Stimulated activated CD8-positive, alpha-beta memory T cell treated with anti-CD3 and anti-CD28 coated beads, Interleukin-7, amount 100 ng/mL, for 1 hour (primary cell): ENCODE measurements around the gene SRF.

ENCODE experiments used
- DNase-seq, 2 donors: peaks; one replicate each; pipeline ENCODE4 v3.0.0-alpha.2; 2020; ENCODE audit warnings: low read depth in 2 of 2

SRF gene

DNA sequence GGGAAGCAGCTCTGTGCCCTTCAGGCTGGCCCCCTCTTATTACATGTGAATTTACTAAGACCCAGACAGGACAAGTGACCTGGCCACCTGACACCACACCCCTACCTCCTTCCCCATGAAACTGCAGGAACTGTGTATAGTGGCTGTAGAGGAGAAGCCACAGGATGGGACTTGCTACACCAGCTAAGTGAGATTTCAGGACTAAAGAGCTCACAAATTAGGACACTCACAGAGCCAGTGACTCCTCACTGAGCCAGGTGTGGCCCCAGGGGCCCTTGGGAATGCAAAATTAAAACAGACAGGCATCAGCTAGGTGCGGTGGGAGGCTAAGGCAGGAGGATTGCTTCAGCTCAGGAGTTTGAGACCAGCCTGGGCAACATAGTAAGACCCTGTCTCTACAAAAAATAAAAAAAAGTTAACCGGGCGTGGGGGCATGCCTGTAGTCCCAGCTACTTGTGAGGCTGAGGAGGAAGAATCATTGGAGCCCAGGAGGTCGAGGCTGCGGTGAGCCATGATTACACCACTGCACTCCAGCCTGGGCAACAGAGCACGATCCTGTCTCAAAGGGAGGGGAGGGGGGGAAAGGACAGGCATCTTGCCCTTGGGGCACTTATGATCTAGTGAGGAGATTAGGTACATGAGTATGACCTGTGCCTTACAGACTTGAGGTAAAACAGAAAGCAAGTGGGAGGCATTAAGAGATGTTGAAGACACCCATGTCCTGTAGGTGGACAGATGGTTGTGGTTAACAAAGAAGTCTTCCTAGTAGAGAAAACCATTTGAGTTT lies 23.2 kb upstream of the SRF start:
- no peak for DNase-seq

DNA sequence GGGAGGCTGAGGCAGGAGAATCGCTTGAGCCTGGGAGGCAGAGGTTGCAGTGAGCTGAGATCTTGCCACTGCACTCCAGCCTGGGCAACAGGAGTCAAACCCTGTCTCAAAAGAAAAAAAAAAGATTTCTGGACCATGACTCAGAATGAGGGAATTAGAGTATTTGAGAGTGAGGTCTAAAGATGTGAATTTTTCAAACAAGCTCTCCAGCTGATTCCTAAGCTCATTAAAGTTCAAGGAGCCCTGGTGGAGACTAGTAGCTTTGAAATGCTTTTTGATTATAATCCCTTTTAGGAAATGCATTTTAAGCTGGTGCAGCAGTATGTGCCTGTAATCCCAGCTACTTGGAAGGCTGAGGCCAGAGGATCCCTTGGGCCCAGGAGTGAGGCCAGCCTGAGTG lies 21.8 kb upstream of the SRF start:
- no peak for DNase-seq

DNA sequence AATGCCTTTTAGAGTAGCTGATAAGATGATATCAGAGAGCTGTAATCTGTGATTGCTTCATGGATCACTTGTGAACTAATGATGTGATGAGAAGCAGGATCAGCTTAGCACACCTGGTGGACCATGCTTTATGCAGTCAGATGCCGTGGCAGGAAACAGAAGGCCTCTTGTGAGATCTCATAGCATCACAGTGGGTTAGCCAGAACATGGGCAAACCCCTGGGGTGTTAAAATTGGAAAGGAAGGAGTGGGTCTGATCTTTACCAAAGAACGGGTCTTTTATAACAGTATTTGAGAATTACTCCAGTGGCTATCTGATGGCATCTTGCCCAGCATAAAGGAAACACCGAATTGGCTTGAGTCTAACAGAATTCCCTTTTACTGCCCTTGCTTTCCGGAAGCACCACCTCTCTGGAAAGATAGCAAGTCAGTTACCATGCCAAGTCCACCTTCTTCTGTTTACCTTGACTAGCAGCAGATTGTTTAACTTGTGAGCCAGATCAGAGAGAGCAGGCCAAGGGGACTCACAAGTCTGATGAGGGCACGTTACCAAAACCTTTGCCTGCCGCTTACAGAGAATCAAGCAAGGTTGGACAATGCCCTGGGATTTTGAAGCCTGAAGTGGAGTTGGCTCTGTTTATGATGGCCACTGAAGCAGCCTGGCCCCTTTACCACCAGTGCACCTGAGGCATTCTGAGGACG lies 20.9 kb upstream of the SRF start:
- no peak for DNase-seq

DNA sequence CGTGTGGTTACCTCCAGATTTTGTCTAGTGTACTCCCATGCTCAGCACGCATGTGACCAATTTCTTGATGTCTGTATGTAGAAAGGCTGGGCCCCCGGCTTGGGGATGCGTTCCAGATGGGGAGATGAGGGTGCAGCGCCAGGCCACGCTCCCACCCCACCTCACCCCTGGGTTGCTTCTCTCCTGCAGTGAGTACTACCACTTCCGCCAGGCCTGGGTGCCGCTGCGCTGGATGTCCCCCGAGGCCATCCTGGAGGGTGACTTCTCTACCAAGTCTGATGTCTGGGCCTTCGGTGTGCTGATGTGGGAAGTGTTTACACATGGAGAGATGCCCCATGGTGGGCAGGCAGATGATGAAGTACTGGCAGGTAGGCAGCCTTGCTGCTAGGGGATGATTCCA lies 11.5 kb upstream of the SRF start:
- DNase-seq, result no peak

DNA sequence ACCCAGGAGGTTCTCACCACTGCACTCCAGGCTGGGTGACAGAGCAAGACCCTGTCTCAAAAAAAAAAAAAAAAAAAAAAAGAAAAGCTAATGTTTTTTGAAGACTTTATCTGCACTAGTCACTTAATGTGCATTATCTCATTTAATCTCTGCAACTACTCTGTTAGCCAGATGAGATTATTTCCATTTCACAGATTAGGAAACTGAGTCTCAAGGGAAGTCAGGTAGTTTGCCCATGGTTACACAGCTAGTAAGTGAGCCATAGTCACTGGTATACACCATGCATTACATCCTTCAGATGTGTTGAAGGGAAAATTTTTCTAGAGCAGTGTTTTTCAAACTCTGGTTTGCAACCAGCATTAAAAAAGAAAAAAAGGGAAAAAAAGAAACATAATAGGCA lies 7.2 kb upstream of the SRF start:
- DNase-seq, result no peak

DNA sequence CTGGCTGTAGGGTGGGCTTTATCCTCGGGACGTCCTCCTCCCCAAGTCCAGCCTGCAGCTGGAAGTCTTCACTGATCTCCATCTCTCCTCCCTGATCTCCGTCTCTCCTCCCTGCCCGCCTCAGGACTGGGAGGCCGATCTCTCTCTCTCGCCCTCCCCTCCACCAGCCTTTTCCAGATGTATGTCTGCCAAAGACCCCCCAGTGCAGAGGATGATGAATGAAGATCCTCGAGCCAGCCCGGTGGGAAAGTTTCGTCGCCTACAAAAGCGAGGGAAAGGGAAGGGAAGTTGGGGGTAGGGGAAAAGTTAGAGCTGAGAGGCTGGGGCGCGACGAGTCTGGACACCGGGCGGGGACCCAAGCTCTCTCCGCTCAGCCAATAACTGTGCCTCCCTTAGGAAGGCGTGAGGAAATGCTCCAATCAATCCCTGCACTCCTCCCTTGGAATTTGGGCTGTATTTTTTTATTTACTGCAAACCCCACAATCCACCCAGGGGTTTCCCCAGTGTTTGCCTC lies 595 bp upstream of the SRF start:
- no peak for DNase-seq

DNA sequence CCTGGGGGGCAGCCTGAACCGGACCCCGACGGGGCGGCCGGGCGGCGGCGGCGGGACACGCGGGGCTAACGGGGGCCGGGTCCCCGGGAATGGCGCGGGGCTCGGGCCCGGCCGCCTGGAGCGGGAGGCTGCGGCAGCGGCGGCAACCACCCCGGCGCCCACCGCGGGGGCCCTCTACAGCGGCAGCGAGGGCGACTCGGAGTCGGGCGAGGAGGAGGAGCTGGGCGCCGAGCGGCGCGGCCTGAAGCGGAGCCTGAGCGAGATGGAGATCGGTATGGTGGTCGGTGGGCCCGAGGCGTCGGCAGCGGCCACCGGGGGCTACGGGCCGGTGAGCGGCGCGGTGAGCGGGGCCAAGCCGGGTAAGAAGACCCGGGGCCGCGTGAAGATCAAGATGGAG lies 636 bp downstream of the SRF start:
- DNase-seq, result no peak

DNA sequence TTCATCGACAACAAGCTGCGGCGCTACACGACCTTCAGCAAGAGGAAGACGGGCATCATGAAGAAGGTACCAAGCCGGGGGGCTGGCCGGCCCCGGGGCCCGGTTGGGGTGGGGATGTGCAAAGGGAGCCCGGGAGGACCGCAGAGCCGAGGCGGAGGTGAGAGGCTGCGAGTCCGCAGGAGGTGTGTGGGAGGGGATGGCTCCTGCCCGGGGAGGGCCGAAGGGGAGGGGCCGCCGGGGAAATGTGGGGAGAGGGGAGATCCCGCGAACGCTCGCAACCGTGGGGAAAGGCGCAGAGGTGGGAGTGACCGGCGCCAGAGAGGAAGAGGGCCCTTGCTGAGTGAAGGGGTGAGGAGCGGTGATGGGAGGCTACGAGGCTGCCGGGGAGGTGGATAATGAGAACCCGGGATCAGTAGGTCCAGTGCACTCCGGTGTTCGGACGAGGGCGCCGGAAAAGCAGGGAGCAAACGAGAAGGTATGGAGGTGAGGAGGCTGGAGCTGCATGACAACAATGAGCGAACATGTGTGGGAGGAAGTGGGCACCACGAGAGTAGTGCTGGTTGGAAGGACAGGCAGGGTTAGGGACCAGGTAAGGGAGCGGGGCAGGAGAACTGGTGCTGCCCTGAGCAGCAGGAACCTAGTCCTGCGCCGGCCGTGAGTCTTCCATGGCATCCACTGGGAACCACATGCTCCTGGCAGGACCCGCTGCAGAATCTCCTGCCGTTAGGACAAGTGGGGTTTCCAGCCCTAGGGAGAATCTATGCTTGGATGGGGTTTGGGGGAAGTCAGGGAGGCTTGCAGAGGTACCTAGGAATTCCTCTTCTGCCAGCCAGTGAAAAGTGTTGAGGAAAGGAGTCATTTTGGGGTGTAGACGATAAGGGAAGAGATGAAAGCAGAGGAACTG lies 1.3 kb downstream of the SRF start:
- peak; percentile 15 for DNase-seq

DNA sequence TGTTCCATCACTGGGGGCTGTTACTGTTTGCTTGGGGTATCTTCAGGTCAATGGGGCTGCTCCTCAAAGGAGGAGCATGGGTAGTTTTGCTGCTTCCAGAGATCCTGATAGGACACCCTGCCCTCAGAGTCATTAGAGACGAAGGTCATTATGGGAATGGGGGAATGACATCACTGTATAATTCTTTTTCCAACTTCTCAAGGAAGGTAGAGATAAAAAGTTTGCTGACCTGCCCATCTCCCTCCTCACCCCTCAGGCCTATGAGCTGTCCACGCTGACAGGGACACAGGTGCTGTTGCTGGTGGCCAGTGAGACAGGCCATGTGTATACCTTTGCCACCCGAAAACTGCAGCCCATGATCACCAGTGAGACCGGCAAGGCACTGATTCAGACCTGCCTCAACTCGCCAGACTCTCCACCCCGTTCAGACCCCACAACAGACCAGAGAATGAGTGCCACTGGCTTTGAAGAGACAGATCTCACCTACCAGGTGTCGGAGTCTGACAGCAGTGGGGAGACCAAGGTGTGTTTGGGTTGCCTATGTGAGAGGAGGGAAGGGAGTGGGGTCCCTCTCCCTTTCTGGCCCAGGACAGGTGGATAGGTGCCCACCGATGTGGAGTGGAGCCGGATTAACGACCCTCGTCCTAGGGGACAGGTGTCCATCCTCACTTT lies 2.7 kb downstream of the SRF start:
- DNase-seq, result no peak

DNA sequence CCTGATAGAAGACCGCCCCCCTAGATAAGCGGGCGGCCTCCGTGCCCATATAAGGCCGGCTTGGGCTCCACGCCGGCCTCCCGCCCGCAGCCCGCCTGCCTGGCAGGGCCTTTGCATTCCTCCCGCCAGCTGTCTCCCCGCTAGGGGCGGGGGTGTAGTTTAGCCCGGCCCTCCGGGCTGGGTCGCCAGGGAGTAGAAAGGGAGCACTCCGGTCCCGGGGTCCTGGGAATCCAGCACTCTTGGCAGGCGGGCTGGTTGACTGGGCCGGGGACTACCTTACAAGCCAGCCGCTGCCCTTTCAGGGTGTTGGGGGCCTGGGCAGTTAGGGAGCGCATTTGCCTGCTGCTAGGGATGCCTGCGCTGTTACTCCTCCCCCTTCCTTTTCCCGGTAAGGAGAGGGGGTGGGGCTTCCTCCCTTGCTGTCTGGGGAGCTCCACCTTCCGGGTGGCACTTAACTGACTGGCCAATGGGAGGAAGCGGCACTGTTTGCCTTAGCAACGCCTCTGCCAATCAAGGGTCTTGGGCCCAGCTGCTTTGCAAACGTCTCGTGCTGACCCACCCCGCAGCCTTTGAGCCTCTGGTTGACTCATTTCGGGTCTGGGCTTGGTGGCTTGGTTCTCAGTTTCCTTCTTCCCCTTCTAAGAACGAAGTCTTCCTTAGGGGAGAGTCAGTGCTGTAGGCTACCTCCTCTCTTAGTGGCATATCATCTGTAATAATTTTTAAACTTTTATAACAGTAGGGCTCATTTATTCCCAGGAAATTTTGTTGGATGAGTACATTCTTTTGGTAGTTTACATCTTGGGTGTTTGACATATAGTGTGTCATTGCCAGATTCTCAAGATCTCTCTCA lies 3.4 kb downstream of the SRF start:
- DNase-seq, result peak; percentile 87 to 89

DNA sequence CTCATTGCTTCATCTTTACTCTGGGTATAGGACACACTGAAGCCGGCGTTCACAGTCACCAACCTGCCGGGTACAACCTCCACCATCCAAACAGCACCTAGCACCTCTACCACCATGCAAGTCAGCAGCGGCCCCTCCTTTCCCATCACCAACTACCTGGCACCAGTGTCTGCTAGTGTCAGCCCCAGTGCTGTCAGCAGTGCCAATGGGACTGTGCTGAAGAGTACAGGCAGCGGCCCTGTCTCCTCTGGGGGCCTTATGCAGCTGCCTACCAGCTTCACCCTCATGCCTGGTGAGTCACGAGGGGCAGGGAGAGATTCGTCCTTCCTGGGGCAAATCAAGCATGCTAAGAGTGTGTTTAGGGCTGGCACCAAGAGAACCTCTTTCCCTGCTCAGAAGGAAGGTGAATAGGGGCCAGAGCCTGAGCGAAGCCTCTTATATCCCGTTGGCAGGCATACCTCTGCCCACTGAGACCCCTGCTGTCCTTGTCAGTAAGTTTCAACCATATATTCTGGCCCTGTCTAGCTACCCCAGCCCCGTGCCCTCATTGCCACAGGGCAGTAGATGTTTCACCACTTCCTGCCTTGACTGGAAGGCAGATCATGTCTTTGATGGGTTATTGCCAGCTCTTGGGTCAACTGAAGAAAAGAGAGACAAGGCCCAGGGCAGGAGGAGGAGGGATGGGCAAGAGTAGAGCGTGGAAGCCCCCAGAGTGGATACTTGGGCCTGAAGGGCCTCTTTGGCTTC lies 4.8 kb downstream of the SRF start:
- DNase-seq, result no peak

DNA sequence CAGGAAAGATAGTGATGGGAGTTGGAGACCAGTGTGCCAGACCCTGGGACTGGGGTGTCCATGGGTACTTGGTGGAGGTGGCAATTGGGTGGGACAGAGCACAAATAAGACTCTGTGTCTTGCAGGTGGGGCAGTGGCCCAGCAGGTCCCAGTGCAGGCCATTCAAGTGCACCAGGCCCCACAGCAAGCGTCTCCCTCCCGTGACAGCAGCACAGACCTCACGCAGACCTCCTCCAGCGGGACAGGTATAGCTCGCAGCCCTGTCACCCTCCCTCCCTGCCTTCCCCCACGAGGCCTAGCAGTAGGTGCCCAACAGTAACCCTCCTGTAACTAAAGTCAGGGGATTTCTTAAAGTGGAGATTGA lies 5.3 kb downstream of the SRF start:
- DNase-seq, result no peak

DNA sequence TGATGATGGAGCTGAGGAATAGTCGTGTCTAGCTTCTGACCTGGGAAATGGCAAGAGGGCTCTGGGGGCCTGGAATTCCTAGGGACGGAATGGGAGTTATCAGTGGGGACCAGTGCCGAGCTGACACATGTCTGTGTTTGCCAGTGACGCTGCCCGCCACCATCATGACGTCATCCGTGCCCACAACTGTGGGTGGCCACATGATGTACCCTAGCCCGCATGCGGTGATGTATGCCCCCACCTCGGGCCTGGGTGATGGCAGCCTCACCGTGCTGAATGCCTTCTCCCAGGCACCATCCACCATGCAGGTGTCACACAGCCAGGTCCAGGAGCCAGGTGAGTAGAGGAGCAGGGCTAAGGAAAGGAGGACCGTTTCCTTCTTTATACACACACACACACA lies 7.1 kb downstream of the SRF start:
- no peak for DNase-seq

DNA sequence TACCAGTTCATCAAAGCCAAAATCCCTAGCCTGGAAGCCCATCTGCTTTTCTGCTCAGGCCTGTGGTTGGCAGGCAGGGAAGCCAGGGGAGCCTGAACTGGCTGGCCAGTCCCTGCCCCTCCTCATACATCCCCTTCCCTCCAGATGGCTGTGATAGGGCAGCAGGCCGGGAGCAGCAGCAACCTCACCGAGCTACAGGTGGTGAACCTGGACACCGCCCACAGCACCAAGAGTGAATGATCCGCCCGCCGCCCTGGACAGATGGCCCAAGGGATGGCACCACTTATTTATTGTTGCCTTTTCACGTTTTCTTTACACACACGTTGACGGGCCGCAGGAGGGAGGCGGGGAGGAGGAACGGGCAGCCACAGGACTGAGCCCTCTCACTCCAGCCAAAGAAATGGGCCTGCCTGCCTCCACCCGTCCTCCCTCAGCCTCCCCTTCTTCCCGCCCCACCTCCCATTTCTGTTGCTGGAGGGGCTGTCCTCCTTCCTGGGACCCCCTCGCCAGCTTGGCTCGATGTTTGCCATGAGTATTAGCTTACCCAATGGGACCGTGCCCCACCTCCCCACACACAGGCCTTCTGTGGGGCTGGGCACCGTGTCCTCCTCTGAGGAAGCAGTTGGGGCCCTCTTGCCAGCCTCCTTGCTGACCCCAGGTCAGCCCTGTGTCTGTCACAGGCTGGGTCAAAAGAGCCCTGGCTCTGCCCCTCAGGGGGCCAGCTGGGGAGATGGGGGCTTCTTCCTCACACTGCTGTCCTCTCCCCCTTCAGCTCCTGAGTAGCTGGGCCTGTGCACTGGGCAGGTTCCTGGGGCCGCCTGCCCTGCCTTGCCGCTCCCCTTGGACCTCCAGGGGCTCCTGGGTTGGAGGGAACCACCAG lies 8.1 kb downstream of the SRF start:
- no peak for DNase-seq

DNA sequence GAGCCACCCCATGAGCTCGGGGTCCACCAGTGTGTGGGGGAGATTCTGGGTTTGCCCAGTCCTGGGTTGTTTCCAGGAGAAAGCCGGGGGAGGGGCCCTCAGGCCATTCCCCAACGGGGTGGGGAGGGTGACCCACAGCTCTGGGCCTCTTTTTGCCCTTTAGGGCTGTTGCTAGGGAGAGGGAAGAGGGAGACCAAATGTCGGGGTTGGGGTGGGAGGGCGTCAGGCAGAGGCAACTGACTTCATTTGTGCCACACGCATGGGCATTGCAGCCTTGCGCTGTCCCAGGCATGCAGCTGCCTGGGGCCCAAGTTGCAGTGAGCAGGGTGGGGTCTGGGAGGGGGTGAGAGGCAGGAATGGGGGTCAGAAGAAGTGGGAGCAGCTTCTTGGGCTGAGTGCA lies 9.0 kb downstream of the SRF start:
- DNase-seq, result no peak

DNA sequence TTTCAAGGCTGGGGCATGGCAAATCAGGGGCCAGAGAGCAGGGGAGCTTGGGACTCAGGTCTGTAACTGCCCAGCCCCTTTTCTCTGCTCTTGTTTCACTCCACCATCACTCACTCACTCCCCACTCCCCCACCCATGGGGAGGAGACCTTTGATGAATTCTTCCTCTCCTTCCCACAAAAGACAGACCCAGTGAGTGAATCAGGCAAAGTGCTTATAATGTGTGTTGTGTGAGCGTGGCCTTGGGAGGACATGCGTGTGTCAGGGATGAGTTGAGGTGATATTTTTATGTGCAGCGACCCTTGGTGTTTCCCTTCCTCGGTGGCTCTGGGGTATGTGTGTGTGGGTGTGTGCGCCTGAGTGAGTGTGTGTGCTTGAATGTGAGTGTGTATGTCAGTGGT lies 9.9 kb downstream of the SRF start:
- DNase-seq, result no peak

DNA sequence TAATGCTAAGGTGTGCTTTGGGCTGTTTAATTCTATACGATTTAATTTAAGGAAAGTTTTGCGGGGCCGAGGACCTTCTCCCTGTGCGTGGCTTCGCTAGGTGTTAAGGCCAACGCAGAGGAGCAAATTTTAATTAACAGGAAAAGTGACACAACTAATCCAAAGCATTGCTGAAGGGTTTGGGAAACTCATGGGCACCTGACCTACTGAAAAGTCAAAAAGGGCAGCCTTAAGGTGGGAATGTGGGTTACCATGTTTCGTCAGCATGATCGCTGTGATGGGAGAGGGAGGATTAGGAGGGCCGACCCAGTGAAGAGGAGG lies 10.5 kb downstream of the SRF start:
- no peak for DNase-seq

DNA sequence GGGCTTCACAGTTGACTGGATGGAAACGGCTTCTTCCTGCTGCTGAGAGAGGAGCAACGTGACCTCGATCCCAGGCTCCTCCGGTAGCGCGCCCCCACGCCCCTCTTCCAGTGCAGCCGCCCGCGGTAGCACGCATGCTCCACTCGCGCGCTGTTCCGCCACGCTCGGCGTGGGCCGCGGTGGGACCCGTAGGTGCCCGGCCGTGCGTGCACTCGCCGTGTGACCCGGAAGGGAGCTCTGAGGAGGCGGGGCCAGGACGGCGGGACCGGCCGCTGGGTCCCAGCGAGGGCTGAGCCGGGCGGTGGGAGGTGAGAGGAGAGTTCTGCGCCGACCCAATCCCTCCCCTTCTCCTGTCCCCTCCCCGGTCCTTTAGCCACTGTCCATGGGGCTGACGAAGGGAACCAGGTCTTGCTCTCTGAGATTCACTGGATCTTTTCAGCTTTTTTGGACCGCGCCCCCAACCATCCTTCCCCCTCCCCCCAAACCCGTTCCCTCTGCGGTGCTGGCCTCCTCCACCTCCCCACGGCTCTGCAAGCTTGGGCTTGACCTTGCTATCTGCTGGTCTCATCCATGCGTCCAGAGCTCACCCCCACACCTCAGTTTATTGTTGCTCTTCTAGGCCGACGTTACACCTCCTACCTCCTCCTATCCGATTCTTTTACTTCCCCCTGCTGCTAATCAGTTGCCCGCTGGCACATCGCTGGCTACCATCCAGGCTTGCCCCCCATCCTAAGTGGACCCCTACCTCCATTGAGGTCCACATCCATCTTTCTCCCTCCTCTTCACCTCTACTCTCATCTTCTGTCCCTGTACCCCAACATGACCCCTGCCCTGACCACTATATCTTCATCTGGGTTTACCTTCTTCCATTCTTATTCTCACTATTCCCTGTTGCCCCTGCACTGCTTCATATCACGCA lies 11.1 kb downstream of the SRF start, which contains the start of gene CUL9:
TSS of gene CUL9 (plus strand) at position 255 of the 919 bp plus-strand sequence. CDS start 2,115 bp downstream, outside the sequence.
- peak; percentile 59 to 61 for DNase-seq
